BJ (cell line): ENCODE measurements around the gene DNAJC4. TPM values are rescaled to one million over a fixed set of nuclear protein-coding genes. Genes with fewer than 3 reads are reported as not detected.

Experiments
- CTCF ChIA-PET: fragments of 350-600 bp; formaldehyde crosslinking; extraction: SDS; loops from one replicate; lab custom pipeline; 2021; ENCODE audit warnings: antibody characterized with exemption, inconsistent platforms; lab: Yijun Ruan, JAX
- POLR2A ChIA-PET: fragments of 300-600 bp; sonication (Branson Sonifier 250); formaldehyde crosslinking; extraction: SDS; loops from one replicate; lab custom pipeline; 2021; ENCODE audit warnings: antibody characterized with exemption; lab: Charles Lee
- DNase-seq: peaks from one replicate; pipeline ENCODE4 v3.0.0-alpha.2; 2011; ENCODE audit warnings: low read depth
- H3K27me3 ChIP-seq: 2 replicates; pipeline ENCODE4 v1.6.0; 2011; ENCODE audit warnings: low read length; ENCODE audit not compliant: control insufficient read depth, insufficient read depth
- H3K36me3 ChIP-seq: 2 replicates; pipeline ENCODE4 v1.5.1; 2011; ENCODE audit warnings: low read length; ENCODE audit not compliant: control insufficient read depth, insufficient read depth
- H3K4me3 ChIP-seq: 2 replicates; pipeline ENCODE4 v1.5.1; 2011; ENCODE audit warnings: low read depth, mild to moderate bottlenecking, control low read depth, low read length
- polyA plus RNA-seq: library from polyadenylated mRNA; depleted of rRNA; stranded (reverse); fragments of >200 nt; gene quantifications from 2 replicates; pipeline ENCODE4 v1.2.3, GENCODE V29; 2011
- TF ChIP-seq, protein P1 (sequence below): IDR thresholded peaks from 2 replicates; pipeline ENCODE4 v1.5.1; 2011; ENCODE audit warnings: low read depth, mild to moderate bottlenecking, control low read depth, inconsistent platforms, low read length, moderate library complexity; ENCODE audit not compliant: insufficient read depth

DNAJC4 gene
- polyA plus RNA-seq, 1 experiment = 42.1 TPM

DNA sequence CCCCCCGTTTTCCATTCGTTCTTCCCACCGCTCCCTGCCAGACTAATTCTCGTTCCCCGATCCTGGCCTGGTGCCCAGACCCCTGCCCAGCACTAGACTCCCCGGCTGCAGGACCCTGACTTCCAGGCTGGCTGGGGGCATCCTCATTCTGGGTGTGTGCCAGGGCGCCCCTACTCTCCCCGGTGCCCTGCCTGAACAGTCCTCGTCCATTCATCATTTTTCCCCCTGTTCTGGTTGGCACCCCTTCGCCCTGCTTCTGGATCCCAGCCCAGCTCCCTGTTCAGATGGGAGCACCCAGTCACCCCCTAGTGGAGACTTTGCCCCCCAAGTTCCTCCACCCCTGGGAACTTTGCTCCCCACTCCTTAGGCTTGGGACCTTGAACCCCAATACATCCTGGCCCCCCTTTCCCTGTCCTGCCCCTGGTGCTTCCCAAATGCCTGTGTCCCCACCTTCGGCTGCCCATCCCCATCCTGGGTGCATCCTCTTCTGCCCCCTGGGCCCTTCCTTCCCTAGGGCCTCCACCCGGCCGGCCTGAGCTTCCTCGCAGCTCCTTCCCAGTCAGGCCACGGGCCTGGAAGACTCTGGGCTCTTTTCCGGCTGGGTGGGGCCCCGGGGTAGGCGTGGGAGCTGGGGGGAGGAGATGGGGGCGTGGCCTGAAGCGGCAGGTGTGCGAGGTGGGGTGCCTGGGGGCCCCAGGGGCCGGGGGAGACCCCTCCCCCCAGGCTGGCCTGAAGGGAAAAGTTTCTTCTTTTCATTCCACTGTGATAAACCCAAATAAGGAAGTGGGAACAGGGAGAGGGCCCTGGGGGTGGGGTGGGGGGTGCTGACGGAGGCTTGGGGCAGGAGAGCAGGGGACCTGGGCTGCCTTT, 21.9 kb downstream of the DNAJC4 start:
- CTCF ChIA-PET = interaction anchor here (0.6 to 8.2 kb wide), 20 partner anchors 9 to 109 kb away, joined by 3 to 92 read pairs (median 6); partner anchors contain the start of genes CATSPERZ, DNAJC4, ESRRA and FERMT3
- DNase-seq = no peak

DNA sequence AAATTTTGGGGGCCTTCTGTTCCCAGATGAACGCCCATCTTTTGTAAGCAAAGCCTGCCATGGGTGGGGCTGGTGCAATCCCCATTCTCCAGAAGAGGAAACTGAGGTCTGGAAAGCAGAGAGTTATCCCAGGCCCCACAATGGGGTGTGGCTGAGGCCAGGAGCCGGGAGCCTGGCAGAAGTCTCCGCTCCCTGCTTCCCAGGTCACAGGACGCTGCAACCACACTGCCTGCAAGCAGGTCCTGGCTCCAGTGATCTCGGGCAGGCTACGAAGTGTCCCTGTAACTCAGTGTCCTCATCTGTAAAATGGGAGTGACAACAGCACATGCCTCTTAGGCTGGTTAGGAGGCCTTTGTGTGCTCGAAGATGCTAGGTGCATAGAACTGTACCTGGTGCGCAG, 22.7 kb downstream of the DNAJC4 start:
- Histone ChIP-seq H3K4me3 (peak overlapping the region; percentile 79), H3K27me3 (no peaks in the 10 kb centered on the region), H3K36me3 (peaks cover 18% of the 10 kb centered on the region)
- TF ChIP-seq, protein P1, sequence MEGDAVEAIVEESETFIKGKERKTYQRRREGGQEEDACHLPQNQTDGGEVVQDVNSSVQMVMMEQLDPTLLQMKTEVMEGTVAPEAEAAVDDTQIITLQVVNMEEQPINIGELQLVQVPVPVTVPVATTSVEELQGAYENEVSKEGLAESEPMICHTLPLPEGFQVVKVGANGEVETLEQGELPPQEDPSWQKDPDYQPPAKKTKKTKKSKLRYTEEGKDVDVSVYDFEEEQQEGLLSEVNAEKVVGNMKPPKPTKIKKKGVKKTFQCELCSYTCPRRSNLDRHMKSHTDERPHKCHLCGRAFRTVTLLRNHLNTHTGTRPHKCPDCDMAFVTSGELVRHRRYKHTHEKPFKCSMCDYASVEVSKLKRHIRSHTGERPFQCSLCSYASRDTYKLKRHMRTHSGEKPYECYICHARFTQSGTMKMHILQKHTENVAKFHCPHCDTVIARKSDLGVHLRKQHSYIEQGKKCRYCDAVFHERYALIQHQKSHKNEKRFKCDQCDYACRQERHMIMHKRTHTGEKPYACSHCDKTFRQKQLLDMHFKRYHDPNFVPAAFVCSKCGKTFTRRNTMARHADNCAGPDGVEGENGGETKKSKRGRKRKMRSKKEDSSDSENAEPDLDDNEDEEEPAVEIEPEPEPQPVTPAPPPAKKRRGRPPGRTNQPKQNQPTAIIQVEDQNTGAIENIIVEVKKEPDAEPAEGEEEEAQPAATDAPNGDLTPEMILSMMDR = no peak
- ChIA-PET CTCF (interaction anchor here (1.2 to 3.6 kb wide), 5 partner anchors 10 to 47 kb away, joined by 3 to 56 read pairs (median 18); partner anchors contain the start of gene FERMT3), POLR2A (no interaction called here)
- no peak for DNase-seq

More for the DNA sequence above, 21.9 kb downstream of the DNAJC4 start:
- H3K4me3 ChIP-seq = peak overlapping the region; percentile 79
- TF ChIP-seq, protein P1 = peak; percentile 56
- H3K27me3 ChIP-seq = no peaks in the 10 kb centered on the region
- POLR2A ChIA-PET = interaction anchor here (0.5 to 0.7 kb wide), 3 partner anchors 79 to 1592 kb away, joined by 3 to 14 read pairs (median 6); no protein-coding TSS in a partner anchor
- peaks cover 16% of the 10 kb centered on the region for H3K36me3 ChIP-seq

DNA sequence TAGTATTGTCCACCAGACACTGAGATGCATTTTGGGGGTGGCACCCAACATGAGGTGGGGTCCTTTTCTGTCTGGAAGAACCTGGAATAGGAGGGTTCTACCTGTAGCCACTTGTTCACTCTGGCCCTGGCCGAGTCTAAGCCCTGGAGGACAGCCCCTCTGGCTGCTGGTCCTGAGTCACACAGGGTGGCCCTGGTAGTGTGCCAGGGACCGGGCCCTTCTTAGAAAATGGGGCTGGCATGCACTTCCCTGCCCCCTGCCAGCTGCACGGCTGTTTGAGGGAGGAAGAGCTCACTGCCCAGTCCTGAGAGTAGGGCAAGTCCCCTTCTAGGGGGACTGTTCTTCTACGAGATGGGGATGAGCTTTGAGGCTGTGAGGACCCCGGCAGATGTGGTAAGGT, 23.1 kb downstream of the DNAJC4 start:
- H3K27me3 ChIP-seq = no peaks in the 10 kb centered on the region
- TF ChIP-seq, protein P1 = no peak
- no peak overlapping the region for H3K4me3 ChIP-seq
- peaks cover 19% of the 10 kb centered on the region for H3K36me3 ChIP-seq
- POLR2A ChIA-PET = no interaction called here
- CTCF ChIA-PET = interaction anchor here (1.2 to 1.9 kb wide), 2 partner anchors 10 to 39 kb away, joined by 3 to 6 read pairs; no protein-coding TSS in a partner anchor
- DNase-seq = no peak

DNA sequence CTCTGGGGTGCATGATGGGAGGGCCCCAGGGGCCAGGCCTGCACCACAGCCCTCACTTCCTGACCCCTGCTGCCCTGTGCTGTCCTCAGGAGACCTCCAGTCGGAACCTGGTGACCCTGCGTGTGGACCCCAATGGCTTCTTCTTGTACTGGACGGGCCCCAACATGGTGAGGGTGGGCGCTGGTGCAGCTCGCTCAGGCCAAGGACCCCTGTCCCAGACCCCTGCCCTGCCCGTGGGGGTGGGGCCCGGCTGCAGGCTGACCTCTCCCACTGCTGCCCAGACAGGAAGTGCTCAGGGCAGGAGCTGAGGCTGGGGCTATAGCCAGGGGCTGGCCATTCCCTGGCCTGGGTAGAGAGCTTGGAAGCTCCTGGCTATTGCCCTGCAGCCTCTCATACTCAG, 24.0 kb downstream of the DNAJC4 start:
- no peak for DNase-seq
- Histone ChIP-seq H3K4me3 (no peak overlapping the region), H3K36me3 (peaks cover 21% of the 10 kb centered on the region), H3K27me3 (no peaks in the 10 kb centered on the region)
- TF ChIP-seq, protein P1 = no peak
- CTCF ChIA-PET = interaction anchor here (0.7 to 2.2 kb wide), 5 partner anchors 9 to 50 kb away, joined by 3 to 11 read pairs (median 5); partner anchors contain the start of gene ESRRA
- POLR2A ChIA-PET = no interaction called here
